ENCODE results near the gene PIWIL1. TPM values are rescaled to one million over a fixed set of nuclear protein-coding genes. Genes with fewer than 3 reads are reported as not detected.

PIWIL1 gene
- not detected in 2 replicates for total RNA-seq

GRCh38 chr12:130337488-130338303, at the start of gene PIWIL1:
TSS of gene PIWIL1 (plus strand) at chr12:130337887. CDS start at chr12:130342592, 4,705 bp downstream.

Other genes starting within 250 kb of the PIWIL1 start
- not detected in 2 replicates for gene FZD10, start 175.4 kb upstream of the PIWIL1 start, total RNA-seq